Smooth muscle cell (in vitro differentiated cells): Measurements from ENCODE around the gene CORO1A. TPM values are rescaled to one million over a fixed set of nuclear protein-coding genes. Genes with fewer than 3 reads are reported as not detected.

Experiments
- DNase-seq: peaks from one replicate; lab custom pipeline; 2025; ENCODE audit not compliant: unreplicated experiment; lab: John Stamatoyannopoulos, UW
- H2AFZ ChIP-seq: fragments of 200-600 bp; sonication (generic); 2 replicates; pipeline ENCODE4 v1.6.0; 2016; ENCODE audit warnings: antibody characterized with exemption, low read depth, mild to moderate bottlenecking
- H3F3A ChIP-seq: fragments of 200-600 bp; sonication (generic); 2 replicates; pipeline ENCODE4 v1.6.0; 2017; ENCODE audit warnings: antibody characterized with exemption, low read depth
- H3K27ac ChIP-seq: fragments of 200-600 bp; sonication (generic); 2 replicates; pipeline ENCODE4 v1.5.1; 2016; ENCODE audit warnings: low read depth, mild to moderate bottlenecking
- H3K27me3 ChIP-seq: fragments of 200-600 bp; sonication (generic); 2 replicates; pipeline ENCODE4 v1.6.1; 2016; ENCODE audit warnings: low read depth, mild to moderate bottlenecking
- H3K36me3 ChIP-seq: fragments of 200-600 bp; sonication (generic); 2 replicates; pipeline ENCODE4 v1.5.1; 2016; ENCODE audit warnings: low read depth
- H3K4me1 ChIP-seq: fragments of 200-600 bp; sonication (generic); 2 replicates; pipeline ENCODE4 v1.5.1; 2016; ENCODE audit warnings: low read depth
- H3K4me2 ChIP-seq: fragments of 200-600 bp; sonication (generic); 2 replicates; pipeline ENCODE4 v1.6.0; 2016; ENCODE audit warnings: mild to moderate bottlenecking
- H3K4me3 ChIP-seq: fragments of 200-600 bp; sonication (generic); 2 replicates; pipeline ENCODE4 v1.5.1; 2016; ENCODE audit warnings: mild to moderate bottlenecking
- H3K79me2 ChIP-seq: fragments of 200-600 bp; sonication (generic); 2 replicates; pipeline ENCODE4 v1.6.0; 2016; ENCODE audit warnings: low read depth, mild to moderate bottlenecking
- H3K9ac ChIP-seq: fragments of 200-600 bp; sonication (generic); 2 replicates; pipeline ENCODE4 v1.6.0; 2016; ENCODE audit warnings: low read depth
- H3K9me3 ChIP-seq: fragments of 200-600 bp; sonication (generic); replicated peaks from 2 replicates; pipeline ENCODE4 v1.5.1; 2016; ENCODE audit warnings: low read depth
- H4K20me1 ChIP-seq: fragments of 200-600 bp; sonication (generic); 2 replicates; pipeline ENCODE4 v1.6.0; 2016; ENCODE audit warnings: low read depth
- CTCF ChIP-seq: fragments of 200-600 bp; sonication (generic); IDR thresholded peaks from 2 replicates; pipeline ENCODE4 v1.5.1; 2017; ENCODE audit warnings: borderline replicate concordance, mild to moderate bottlenecking, antibody characterized with exemption; ENCODE audit not compliant: insufficient read depth, poor library complexity, severe bottlenecking
- WGBS: methylation state at CpG from one replicate; pipeline ENCODE4 v1.1.7; 2016; ENCODE audit warnings: low lambda C conversion rate; 5-methylcytosine and 5-hydroxymethylcytosine counted together
- polyA plus RNA-seq: library from polyadenylated mRNA; unstranded; fragments of >200 nt; fragmentation: Nextera tagmentation; extraction: Ambion mirVana; gene quantifications from 2 replicates; pipeline ENCODE4 v1.2.1, GENCODE V29; 2016
- total RNA-seq: library from RNA; depleted of rRNA; stranded (reverse); fragments of >200 nt; gene quantifications from 2 replicates; pipeline ENCODE4 v1.2.3, GENCODE V29; 2014

Gene CORO1A
- total and polyA plus RNA-seq, 2 experiments from 2014 or later: 5.1 to 6.3 TPM

GRCh38 chr16:30139583-30140481 is 43.6 kb upstream of the CORO1A start:
- Histone ChIP-seq H3K27ac (no peak overlapping the region), H3K27me3 (no peaks in the 10 kb centered on the region), H3K4me1 (no peaks in the 10 kb centered on the region), H3K79me2 (no peaks in the 10 kb centered on the region), H2AFZ (no peak overlapping the region), H4K20me1 (no peaks in the 10 kb centered on the region), H3K4me2 (no peak overlapping the region), H3K4me3 (no peak overlapping the region), H3K9me3 (no peaks in the 10 kb centered on the region), H3K9ac (no peak overlapping the region), H3K36me3 (no peaks in the 10 kb centered on the region), H3F3A (no peaks in the 10 kb centered on the region)
- 86% methylated on average over 13 of the region's 13 CpGs for whole genome bisulfite sequencing
- DNase-seq: no peak
- TF ChIP-seq CTCF: no peak

GRCh38 chr16:30141750-30142149 is 41.7 kb upstream of the CORO1A start:
- Histone ChIP-seq H3K36me3 (no peaks in the 10 kb centered on the region), H3K9me3 (no peaks in the 10 kb centered on the region), H2AFZ (no peak overlapping the region), H4K20me1 (no peaks in the 10 kb centered on the region), H3K4me3 (no peak overlapping the region), H3K9ac (no peak overlapping the region), H3K79me2 (no peaks in the 10 kb centered on the region), H3K27ac (no peak overlapping the region), H3K27me3 (no peaks in the 10 kb centered on the region), H3K4me1 (no peaks in the 10 kb centered on the region), H3F3A (no peaks in the 10 kb centered on the region), H3K4me2 (no peak overlapping the region)
- DNase-seq: no peak
- TF ChIP-seq CTCF: no peak
- 87% methylated on average over 2 of the region's 2 CpGs for WGBS

GRCh38 chr16:30142672-30143346 is 40.6 kb upstream of the CORO1A start:
- Histone ChIP-seq H4K20me1 (no peaks in the 10 kb centered on the region), H3K9me3 (no peaks in the 10 kb centered on the region), H3K4me3 (no peak overlapping the region), H3K79me2 (no peaks in the 10 kb centered on the region), H3K27ac (no peak overlapping the region), H3K4me1 (no peaks in the 10 kb centered on the region), H3K36me3 (no peaks in the 10 kb centered on the region), H3F3A (no peaks in the 10 kb centered on the region), H3K27me3 (no peaks in the 10 kb centered on the region), H3K9ac (no peak overlapping the region), H2AFZ (no peak overlapping the region), H3K4me2 (no peak overlapping the region)
- no peak for TF ChIP-seq CTCF
- no peak for DNase-seq
- 86% methylated on average over 13 of the region's 13 CpGs for WGBS
